Ishikawa (cell line): Measurements from ENCODE around the gene P3H4.

Experiments
- CEBPB ChIP-seq: IDR thresholded peaks from 2 replicates; pipeline ENCODE4 v1.6.1; 2012
- CREB1 ChIP-seq: IDR thresholded peaks from 2 replicates; pipeline ENCODE4 v1.6.1; 2012; ENCODE audit warnings: low read depth
- EGR1 ChIP-seq: IDR thresholded peaks from 2 replicates; pipeline ENCODE4 v1.6.1; 2012
- EP300 ChIP-seq: IDR thresholded peaks from 2 replicates; pipeline ENCODE4 v1.6.1; 2012; ENCODE audit warnings: borderline replicate concordance
- FOXM1 ChIP-seq: IDR thresholded peaks from 2 replicates; pipeline ENCODE4 v1.6.1; 2012; ENCODE audit warnings: low read depth, borderline replicate concordance
- NFIC ChIP-seq: IDR thresholded peaks from 2 replicates; pipeline ENCODE4 v1.6.1; 2012
- RAD21 ChIP-seq: IDR thresholded peaks from 2 replicates; pipeline ENCODE4 v1.6.1; 2012; ENCODE audit warnings: low read depth
- TAF1 ChIP-seq: IDR thresholded peaks from 2 replicates; pipeline ENCODE4 v1.6.1; 2012; ENCODE audit warnings: low read depth, mild to moderate bottlenecking
- TCF12 ChIP-seq: IDR thresholded peaks from 2 replicates; pipeline ENCODE4 v1.6.1; 2012; ENCODE audit warnings: low read depth
- TEAD4 ChIP-seq: IDR thresholded peaks from 2 replicates; pipeline ENCODE4 v1.6.1; 2012
- YY1 ChIP-seq: IDR thresholded peaks from 2 replicates; pipeline ENCODE4 v1.6.1; 2012; ENCODE audit warnings: low read depth
- ZBTB7A ChIP-seq: IDR thresholded peaks from 2 replicates; pipeline ENCODE4 v1.6.1; 2012; ENCODE audit warnings: low read depth
- TF ChIP-seq, protein P1 (sequence below): IDR thresholded peaks from 2 replicates; pipeline ENCODE4 v1.6.1; 2012
- TF ChIP-seq, protein P2 (sequence below): IDR thresholded peaks from 2 replicates; pipeline ENCODE4 v1.6.1; 2012
- TF ChIP-seq, protein P3 (sequence below): IDR thresholded peaks from 2 replicates; pipeline ENCODE4 v1.6.1; 2012; ENCODE audit warnings: low read depth, mild to moderate bottlenecking

Gene P3H4

DNA sequence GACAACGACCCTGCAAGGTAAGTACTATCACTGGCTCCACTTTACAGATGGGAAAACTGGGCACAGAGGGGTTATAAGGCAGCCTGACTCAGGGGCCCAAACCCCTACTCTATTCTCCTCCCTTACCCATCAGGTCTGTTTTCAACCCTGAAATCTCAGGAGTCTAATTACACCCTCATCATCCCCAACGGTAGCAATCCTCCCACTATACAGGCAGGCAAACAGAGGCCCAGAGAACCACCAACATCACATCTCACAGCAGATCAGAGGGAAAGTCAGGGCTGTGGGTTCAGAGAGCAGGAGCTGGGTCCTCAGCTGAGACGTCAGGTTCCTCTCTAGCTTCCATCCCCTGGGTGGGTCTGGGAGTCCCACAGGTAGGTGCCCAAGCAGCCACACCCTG is 41.8 kb downstream of the P3H4 start:
- no peak for TF ChIP-seq CREB1
- TF ChIP-seq RAD21: no peak
- no peak for TF ChIP-seq EP300
- TF ChIP-seq, protein P1, sequence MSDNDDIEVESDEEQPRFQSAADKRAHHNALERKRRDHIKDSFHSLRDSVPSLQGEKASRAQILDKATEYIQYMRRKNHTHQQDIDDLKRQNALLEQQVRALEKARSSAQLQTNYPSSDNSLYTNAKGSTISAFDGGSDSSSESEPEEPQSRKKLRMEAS: no peak
- TF ChIP-seq EGR1: no peak
- no peak for TF ChIP-seq ZBTB7A
- TF ChIP-seq, protein P2, sequence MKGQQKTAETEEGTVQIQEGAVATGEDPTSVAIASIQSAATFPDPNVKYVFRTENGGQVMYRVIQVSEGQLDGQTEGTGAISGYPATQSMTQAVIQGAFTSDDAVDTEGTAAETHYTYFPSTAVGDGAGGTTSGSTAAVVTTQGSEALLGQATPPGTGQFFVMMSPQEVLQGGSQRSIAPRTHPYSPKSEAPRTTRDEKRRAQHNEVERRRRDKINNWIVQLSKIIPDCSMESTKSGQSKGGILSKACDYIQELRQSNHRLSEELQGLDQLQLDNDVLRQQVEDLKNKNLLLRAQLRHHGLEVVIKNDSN: no peak
- TF ChIP-seq YY1: no peak
- no peak for TF ChIP-seq TAF1
- no peak for TF ChIP-seq FOXM1
- no peak for TF ChIP-seq CEBPB
- TF ChIP-seq, protein P3, sequence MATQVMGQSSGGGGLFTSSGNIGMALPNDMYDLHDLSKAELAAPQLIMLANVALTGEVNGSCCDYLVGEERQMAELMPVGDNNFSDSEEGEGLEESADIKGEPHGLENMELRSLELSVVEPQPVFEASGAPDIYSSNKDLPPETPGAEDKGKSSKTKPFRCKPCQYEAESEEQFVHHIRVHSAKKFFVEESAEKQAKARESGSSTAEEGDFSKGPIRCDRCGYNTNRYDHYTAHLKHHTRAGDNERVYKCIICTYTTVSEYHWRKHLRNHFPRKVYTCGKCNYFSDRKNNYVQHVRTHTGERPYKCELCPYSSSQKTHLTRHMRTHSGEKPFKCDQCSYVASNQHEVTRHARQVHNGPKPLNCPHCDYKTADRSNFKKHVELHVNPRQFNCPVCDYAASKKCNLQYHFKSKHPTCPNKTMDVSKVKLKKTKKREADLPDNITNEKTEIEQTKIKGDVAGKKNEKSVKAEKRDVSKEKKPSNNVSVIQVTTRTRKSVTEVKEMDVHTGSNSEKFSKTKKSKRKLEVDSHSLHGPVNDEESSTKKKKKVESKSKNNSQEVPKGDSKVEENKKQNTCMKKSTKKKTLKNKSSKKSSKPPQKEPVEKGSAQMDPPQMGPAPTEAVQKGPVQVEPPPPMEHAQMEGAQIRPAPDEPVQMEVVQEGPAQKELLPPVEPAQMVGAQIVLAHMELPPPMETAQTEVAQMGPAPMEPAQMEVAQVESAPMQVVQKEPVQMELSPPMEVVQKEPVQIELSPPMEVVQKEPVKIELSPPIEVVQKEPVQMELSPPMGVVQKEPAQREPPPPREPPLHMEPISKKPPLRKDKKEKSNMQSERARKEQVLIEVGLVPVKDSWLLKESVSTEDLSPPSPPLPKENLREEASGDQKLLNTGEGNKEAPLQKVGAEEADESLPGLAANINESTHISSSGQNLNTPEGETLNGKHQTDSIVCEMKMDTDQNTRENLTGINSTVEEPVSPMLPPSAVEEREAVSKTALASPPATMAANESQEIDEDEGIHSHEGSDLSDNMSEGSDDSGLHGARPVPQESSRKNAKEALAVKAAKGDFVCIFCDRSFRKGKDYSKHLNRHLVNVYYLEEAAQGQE: no peak
- no peak for TF ChIP-seq TCF12
- TF ChIP-seq TEAD4: no peak

DNA sequence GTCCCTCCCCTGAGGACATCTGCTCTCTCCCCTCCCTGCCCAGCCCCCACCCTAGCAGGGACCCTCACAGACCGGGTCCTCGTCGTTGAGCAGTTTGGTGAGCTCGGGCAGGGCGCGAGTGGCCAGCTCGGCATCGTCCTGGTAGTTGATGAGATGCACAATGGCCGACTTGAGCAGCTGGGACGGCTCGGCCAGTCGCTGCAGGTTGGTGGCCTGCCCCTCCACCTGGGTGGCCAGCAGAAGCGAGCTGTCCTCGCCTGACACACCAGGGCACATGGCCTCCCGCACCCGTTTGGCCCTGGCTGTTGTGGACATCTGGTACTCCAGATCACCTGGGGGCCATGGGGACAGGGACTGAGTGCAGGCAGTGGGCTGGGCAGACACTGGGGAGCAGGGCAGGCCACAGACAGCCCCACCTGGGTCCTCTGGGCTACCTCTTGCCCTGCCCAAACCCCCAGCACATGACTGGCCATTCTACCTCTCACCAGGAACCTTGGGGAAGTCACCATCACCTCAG is 42.3 kb downstream of the P3H4 start:
- TF ChIP-seq CREB1 (no peak), TAF1 (no peak), FOXM1 (no peak), NFIC (no peak), TEAD4 (no peak), YY1 (no peak), EGR1 (no peak), ZBTB7A (no peak), RAD21 (no peak), CEBPB (no peak), EP300 (no peak), TCF12 (no peak)
- TF ChIP-seq, protein P1: no peak
- TF ChIP-seq, protein P2: no peak
- TF ChIP-seq, protein P3: no peak

DNA sequence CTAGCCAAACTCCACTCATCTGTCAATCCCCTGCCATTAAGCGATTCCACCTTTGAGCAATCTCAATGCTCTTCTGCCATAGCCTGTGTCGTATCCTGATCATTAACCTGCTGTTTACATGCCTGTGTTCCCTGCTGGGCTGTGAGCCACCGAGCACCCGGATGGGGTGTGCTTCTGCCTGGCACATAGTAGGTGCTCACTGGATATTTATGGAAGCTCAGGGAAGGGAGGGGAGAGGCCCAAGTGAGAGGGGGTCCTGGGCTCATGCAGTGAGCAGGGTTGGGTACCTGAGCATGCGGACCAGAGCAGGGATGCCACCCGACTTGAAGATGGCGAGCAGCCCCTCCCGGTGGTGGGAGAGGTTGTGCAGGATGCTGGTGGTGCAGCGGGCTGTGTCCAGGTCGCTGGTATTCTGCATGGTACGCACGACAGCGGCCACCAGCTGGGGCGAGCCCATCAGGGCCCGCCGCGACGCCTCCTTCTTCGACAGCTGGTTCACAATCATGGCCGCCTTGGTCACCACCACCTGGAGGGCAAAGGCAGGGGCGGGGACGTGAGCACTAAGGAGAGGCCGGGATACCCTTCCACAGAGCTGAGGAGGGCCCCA is 43.0 kb downstream of the P3H4 start:
- TF ChIP-seq, protein P2: no peak

DNA sequence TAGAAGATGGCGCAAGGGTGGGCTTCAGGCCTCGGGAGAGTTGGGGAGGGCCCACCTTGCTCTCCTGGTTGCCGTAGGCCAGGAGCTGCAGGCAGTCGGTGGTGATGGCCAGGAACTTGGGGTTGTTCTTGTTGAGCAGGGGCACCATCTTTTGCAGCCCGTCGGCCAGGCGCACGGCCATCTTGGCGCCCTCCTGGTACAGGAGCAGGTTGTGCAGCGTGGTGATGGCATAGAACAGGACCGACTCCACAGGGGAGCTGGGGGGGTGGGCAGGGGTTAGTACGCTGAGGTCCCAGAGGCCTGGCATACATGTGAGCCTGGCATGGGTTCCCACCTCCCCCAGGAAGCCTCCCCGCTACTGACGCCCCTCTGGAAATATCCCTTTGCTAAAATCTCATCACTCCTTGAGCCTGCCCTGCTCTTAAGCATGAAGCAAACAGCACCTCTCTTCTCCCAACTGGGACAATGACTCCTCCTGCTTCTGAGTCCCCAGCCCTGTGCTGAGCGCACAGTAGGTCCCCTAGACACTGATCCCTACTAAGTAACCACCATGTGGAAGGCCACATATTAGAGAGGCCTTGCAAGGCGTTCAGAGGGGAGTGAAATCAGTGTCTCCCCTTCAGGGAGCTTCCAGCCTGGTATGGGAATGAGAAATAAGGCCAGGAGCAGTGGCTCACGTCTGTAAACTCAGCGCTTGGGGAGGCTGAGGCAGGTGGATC is 44.3 kb downstream of the P3H4 start:
- TF ChIP-seq TCF12 (no peak), TEAD4 (no peak), YY1 (no peak), CEBPB (no peak), CREB1 (no peak), TAF1 (no peak), RAD21 (no peak), ZBTB7A (no peak), EGR1 (no peak), EP300 (no peak), NFIC (no peak), FOXM1 (no peak)
- TF ChIP-seq, protein P1: no peak
- TF ChIP-seq, protein P2: no peak
- TF ChIP-seq, protein P3: no peak
